Stimulated activated CD4-positive, alpha-beta T cell treated with anti-CD3 and anti-CD28 coated beads, Interleukin-1b, Interleukin-23, amount 100 ng/mL, for 24 hours (primary cell): ENCODE data around the gene AFF2.
"Not testable (repeated sequence)": the region's sequence is repeated elsewhere in the genome, so short reads cannot be mapped to it uniquely, and the experiment has no call there.

Experiments used
- DNase-seq, 4 experiments: peaks; one replicate each; pipeline ENCODE4 v3.0.0-alpha.2; 2020; ENCODE audit warnings: low read depth in 4 of 4, low spot score in 1 of 4

Gene AFF2

DNA sequence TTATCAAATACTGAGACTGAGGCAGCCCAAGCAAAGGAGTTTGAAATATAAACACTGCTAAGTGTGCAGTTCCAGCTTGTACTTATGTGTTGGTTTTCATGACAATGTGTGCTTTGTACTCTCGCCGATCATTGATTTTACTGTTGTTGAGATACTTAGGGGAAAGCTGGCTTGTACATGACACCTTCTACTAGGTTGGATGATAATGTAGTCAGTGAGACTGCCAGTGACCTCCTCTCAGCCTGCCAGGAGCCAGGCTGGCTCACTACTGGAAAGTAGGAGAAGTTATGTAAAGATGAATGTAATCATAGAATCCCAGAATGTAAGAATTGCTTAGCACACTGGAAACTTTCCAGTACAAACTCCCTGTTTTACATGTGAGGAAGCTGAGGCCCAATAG lies 132.0 kb downstream of the AFF2 start:
- DNase-seq, result no peak

DNA sequence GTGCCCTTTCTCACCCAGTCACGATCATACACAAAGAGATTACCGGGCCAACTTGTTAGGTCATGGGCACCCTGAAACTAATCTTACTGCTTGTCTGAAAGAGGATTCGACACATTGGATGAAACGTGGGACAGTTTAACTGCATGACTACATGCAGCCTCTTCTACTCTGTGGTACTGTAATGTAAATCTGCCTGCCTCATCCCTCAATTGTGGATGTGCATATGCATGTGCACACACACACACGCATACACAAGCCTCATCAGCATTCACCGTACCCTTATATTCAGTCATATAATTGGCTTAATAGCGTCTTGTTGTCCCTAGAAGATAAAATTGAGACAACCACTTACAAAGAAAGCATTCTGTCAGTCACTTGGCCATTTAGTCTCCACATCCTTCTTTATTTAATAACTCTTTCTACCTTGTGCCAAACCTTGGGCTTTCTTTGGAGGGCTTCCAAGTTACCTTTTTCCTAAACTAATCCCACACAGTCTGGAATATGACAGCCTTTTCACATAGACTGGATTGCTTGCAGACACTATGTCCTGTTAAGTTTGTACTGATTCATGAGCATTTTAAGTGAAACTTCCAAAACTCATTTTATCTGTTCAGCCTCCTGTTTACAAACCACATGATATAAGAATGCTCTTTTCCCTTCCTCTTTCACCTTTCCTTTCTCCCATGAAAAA lies 132.9 kb downstream of the AFF2 start:
- no peak for DNase-seq

GRCh38 chrX:148634591-148634990 lies 134.2 kb downstream of the AFF2 start:
- DNase-seq, result no peak

DNA sequence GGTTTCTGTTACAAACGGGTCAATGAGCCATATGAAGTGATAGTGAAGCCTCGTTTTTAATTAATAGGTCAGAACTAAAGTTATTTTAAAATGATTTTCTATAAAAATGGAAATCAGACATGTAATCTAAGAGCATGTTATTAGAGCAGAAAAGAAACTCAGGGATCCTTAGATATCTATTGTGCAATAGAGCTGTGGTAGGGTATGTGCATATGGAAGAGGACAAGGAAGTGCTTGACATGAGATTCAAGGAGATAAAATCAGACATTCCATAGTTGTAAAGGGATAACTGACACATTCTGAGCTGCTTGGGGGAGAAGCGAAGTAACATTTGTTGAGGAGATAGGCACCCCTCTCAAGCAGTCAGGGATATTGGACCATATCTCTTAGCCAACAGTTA lies 143.0 kb downstream of the AFF2 start:
- DNase-seq, result no peak

GRCh38 chrX:148647651-148648050 lies 147.2 kb downstream of the AFF2 start:
- no peak for DNase-seq

DNA sequence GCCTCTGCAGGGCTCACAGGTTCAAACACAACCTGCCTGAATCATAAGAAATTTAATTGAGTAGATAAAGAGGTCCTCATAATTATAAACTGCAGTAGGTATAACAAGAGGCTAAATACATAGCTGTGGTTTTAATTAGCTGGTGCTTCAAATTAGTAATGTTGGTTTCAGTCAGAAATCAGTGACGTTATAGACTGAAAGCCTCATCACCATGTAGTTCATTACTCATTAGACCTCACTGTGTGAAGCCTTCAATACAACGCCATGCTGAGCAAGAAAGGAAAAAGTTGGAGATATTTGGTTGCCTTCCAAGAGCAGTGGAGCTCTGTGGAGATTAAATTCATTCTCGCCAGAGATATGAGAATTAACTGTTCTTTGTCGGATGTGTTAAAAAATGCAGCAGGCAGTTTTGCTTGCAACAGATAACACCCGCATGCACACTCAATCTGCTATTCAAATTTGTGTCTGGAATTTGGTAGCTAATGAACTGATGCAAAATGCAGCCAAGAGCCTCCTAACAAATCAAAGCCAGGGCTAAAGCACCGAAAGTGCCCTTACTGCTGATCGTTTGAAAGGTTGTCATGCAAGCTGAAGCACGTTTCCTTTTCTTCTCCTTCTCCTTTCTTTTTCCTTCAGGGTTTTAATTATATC lies 148.9 kb downstream of the AFF2 start:
- no peak for DNase-seq

DNA sequence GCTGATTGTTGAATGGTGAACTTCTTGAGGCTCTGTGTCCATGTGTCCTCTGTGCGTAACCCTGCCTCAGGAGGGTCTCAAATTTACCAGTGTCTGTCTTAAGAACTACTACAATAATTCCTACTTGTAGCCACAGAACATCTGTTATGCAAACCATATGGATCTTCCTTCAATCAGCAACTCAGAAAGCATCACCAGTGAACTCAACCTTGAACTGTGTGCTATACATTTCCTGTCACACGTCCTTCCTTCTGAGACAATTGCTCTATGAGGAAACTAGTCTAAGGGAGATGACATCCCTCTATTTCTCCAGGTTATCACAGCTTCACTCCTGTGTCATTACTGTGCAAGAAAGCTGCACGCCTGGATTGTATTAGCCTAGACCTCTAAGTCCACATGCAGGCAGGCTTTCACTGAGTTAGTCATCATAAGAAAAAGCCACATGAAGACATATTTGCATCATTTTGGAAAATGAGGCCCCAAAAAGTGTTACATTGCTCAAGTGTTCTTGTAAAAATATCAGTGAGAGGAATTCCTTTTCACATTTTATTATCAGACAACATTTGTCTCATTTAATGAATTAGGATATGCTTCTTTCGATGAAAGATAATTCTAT lies 157.8 kb downstream of the AFF2 start:
- no peak for DNase-seq

DNA sequence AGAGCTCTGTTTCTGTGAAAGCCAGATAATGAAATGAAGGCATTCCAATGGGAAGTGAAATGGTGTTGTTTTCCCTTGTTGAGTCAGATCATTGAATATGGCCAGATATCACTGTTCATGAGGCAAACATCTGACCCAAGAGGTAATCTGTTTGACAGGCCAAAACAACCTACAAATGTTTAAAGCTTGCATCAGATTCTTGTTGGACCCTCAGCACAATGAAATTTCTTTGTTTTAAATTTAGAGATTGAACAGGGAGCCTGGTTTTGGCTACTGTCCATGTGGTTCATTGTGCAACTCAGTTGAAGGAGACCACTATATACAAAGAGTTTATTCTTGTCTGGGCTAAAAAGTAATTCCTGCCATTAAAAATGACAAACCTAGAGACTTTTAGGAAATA lies 159.1 kb downstream of the AFF2 start:
- no peak for DNase-seq

GRCh38 chrX:148661035-148661434 lies 160.6 kb downstream of the AFF2 start:
- DNase-seq, result no peak

GRCh38 chrX:148662014-148662413 lies 161.6 kb downstream of the AFF2 start:
- no peak for DNase-seq

GRCh38 chrX:148664171-148664570 lies 163.8 kb downstream of the AFF2 start:
- DNase-seq, result no peak

DNA sequence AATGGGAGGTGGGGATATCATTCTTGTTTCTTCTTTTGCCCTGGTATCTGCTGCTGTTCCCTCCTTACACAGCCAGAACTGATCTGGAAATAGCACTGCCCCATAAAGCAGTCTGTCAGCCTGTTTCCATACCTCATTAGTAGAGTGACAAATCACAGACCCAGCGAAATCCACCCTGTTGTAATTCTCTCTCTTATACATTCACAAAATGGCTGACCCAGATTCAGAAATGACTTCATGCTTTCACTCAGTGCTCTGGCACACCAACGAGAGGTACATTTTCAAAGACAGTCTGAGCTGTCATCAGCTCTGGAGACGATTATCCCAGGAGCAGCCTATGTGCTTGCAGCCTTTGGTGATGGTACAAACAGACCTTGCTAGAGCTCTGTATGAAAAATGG lies 164.6 kb downstream of the AFF2 start:
- no peak for DNase-seq

- DNase-seq, result not testable (repeated sequence)
These were observed 168.8 kb downstream of the AFF2 start for GRCh38 chrX:148669175-148669574.

GRCh38 chrX:148670277-148670676 lies 169.9 kb downstream of the AFF2 start:
- no peak for DNase-seq

DNA sequence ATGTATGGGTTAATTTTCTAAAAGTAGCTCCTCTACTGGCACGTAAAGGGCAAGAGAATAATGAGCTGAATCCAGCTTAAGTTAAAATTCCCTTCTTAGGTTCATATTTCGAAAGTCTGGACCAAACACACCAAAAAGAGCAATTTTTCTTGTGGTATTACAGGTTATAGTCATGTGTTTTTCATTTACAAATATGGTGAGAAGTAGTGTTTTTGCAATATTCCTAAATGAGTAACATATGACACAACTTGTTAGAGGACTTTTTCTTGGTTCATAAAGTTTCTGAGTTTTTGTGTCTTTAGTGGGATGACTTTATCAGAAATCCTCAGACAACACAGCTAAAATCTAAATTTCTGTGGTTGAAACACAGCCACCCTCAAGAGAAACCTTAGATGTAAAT lies 172.1 kb downstream of the AFF2 start:
- no peak for DNase-seq

DNA sequence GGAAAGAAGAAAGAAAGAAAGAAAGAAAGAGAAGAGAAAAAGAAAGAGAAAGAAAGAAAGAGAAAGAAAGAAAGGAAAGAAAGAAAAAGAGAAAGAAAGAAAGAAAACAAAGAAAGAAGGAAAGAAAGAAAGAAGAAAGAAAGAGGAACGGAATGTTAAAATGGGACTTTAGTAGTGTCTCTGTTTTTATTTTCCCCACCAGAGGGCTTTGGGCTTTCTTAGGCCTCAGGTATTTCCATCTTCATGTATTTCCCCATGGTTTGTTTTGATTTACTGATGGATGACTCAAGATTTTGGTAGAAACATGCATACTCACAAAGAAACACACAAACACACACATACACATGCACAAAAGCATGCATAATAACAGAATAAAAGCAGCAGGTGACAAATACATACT lies 181.2 kb downstream of the AFF2 start:
- DNase-seq, result no peak

GRCh38 chrX:148682206-148682605 lies 181.8 kb downstream of the AFF2 start:
- DNase-seq, result no peak

DNA sequence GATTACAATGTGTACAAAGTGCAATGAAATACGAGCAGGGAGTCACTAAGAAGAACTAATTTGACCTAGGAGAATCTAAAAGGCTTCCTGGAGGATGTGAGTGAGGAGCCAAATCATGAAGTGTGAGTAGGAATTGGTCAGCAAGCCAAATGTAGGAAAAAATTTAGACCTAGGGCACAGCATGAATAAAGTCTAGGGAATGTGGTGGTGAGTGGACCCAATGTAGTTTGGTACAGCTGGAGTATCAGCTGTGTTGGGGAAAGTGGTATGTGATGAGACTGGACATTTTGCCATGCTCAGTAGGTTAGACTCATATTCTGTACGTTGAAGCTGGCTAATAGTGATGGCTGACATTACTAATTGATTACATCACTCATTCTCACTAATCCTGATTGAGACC lies 191.0 kb downstream of the AFF2 start:
- DNase-seq, result no peak

DNA sequence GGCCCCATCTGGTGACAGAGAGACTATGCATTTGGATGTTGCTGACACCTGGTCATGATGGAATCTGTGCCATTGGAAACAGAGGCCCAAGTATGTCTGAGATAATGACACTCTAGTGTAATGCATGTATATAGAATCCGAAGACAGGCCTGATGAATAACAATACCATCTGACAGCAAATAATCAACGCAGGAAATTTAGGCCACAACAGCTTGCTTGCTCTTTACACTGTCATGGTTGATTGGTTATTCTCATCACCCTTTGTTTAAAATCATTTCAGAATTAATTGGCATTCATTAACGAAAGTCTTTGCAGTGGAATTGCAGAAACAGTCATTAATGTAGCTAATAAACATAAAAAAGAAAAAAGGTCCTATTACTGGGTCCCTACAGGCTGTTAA lies 194.8 kb downstream of the AFF2 start:
- DNase-seq, result no peak

- DNase-seq, result no peak
These were observed 197.8 kb downstream of the AFF2 start for GRCh38 chrX:148698221-148698620.

DNA sequence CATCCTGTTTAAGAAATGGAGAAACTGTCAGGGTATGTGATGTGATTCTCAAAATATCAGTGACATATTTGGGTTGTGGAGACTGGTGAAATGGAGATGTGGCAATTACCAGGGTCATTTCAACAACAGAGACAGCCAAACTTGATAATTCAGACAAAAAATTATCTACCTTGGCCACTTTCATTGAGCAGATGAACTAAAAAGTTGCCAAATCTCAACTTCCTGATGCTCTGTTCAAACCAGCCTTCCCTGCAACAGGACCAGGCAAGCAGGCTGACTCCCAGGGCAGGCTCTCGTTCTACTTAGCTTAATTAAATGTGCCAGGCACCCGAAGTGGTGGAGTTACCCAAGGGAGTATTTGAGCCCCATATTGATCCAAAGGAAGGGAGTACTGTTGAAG lies 199.6 kb downstream of the AFF2 start:
- DNase-seq, result no peak

- DNase-seq, result no peak
These were observed 213.6 kb downstream of the AFF2 start for GRCh38 chrX:148713981-148714380.

DNA sequence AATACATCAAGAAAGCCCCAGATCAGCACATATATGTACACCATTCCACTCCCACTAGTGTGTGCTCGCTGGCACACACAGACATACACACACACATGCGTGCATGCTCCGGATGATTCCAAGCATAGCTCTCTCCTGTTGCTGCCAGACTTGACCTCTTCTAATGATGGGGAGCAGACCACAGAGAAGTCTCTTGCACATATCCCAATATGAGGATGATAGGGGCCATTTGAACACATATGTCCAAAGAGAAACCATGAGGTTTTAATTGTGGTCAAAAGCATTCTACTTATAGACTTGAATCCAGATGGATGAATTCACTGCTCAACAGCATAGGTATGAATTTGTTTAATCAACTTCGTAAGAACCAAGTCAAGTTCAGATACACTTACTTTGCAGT lies 214.9 kb downstream of the AFF2 start:
- DNase-seq, result no peak
